GM21717 (cell line): ENCODE results near the gene CDKN2A.

ENCODE experiments used
- ATAC-seq: cut with Tn5 transposase; IDR thresholded peaks from one replicate; pipeline ENCODE4 v1.9.1; 2021; ENCODE audit warnings: mild to moderate bottlenecking, moderate library complexity; ENCODE audit not compliant: unreplicated experiment

Gene CDKN2A

DNA sequence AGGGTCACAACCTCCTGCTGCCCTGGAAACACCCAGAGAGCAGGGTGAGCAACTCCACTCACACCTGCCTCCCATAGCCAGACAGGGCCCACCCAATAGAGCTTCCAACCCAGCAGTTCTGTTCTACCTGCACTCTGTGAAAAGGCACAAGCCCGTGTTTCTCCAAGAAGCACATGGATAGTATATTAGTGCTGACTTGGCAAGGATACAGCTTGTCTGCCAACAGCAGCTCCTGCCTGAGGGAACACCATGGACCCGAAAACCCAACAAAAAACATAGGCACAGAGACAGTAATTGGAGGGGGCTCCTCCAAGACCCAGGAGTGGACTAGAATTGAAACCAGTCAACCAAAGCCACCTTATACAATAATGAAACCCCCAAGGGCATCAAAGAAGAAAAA is 48.6 kb downstream of the CDKN2A start:
- no peak for ATAC-seq

DNA sequence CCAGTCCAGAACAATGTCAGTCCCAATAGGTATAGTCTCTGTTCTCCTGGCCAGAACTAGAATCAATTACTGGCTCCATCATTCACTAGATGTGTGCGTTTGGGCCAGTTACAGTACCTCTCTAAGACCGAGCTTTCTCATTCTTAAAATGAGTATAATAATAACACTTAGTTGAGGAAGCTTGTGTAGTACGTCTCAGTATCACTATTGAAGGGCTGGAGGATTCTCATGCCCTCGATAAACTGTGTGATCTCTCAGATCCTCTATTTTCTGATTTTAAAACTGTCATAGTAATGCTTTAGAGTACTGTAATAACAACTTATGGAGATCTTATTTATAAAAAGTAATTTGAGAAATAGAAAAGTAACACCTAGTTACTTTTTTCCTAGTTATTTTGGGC is 50.7 kb downstream of the CDKN2A start:
- no peak for ATAC-seq

DNA sequence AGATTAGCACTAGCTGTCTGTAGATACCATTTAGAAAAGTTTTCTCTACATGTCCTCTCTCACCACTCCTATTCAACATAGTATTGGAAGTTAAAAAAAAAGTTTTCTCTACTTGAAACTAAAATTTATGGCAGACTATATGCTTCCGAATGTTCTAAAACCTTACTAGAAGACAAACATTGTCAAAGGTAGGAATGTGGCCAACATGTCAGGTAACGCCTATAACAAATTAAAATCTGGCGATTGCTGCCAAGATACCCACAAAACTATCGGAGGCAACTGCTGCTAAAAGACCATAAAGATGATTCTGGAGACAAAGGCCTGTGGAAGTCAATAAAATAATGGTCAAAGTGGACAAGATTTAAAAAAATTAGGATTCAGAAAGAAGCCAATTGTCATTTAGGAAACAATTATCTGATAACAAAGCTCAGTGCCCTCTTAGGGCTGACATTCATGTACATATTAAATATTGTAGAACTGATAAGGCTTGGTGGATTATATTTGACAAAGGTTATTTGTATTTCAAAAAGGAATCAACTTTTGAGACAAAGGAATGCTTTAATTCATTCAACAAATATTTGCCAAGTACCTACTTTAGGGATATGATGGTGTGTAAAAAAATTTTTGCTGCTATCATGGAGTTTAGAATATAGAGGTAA is 52.7 kb downstream of the CDKN2A start:
- no peak for ATAC-seq

DNA sequence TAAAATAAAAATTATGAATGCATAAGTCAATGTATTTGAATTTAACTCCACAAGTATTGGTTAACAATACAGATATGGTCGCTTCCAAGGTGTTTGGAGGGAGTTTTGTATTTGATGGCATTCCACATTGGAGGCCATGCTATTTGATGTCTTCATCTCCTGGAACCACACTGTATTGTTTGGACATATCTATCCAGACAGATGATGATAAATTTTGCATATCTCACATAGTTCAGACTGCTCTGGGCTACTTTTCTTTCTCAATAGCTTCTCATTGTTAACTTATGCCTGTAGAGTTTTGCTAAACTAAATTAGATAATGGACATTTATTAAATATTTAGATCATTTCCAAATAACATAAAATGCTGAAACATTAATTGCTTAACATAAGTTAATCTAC is 58.0 kb downstream of the CDKN2A start:
- no peak for ATAC-seq

GRCh38 chr9:21935631-21936030 is 58.6 kb downstream of the CDKN2A start:
- ATAC-seq = no peak

- no peak for ATAC-seq
Observed at GRCh38 chr9:21933865-21934264, 60.3 kb downstream of the CDKN2A start.

DNA sequence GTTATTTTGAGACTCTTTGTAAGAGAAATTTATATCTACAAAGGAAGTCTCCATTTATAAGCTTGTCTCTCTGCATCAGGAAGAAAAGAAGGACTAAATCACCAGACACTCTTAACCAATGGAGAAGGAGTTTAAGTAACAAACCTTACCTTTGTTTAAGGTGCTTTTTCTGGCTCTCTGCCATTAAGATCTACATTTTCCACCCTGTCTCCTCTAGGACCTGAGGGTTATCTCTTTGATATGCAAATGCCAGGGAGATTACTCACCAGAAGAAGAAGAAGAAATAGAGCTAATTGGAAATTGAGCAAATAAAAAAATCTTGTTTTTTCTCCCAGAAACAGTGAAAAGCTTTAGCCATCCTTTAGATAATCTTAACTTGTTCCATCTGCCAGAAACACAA is 60.9 kb downstream of the CDKN2A start:
- ATAC-seq = no peak

GRCh38 chr9:21931428-21931827 is 62.8 kb downstream of the CDKN2A start:
- ATAC-seq = no peak

- no peak for ATAC-seq
Observed at GRCh38 chr9:21927752-21928151, 66.4 kb downstream of the CDKN2A start.

GRCh38 chr9:21923694-21924093 is 70.5 kb downstream of the CDKN2A start:
- no peak for ATAC-seq

DNA sequence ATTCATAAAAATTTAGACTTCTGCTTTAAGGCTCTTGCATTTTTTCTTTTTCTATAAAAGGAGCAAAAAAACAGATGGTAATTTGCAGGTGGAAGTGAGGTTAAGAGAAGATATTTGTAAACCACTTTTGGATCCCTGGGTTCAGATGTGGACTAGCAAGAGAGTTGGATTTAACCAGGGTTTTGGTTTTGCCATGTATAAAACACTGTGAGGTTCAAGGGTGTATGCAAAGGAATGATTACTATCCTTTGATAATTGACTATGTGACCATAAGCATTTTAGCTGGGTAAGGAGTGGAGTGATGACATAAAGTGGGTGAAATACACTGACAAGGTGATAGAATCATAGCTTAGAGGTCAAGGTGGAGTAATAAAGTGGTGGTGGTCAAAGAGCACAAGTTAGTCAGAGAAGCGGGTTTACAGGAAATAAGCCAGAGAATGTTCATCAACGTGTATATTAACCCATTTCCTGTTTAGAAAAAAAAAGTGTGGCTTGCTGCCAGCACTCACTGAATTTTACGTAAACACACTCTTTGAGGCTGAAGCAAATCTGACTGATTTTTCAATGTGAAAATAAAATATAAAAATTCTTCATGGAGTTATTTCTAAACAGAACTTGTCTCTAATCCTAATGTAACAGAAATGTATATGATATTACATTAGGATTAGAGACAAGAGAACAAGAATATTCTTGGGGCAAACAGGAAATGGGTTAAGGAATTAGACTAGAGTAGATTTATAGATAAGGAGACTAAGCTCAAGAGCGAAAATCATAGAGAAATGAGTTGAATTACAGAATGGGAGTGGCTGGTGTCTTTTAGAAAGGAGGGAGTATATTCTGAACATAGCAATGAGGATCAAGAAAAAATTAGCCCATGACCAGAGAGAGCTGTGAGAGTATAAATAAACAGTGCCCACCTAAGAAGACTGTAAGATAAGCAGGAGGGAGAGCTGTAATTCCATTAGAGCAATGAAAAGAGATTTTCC is 74.5 kb downstream of the CDKN2A start:
- ATAC-seq = no peak
